ENCODE results near the gene SRGAP2B.
"Not testable (repeated sequence)": the region's sequence is repeated elsewhere in the genome, so short reads cannot be mapped to it uniquely, and the experiment has no call there.

SRGAP2B gene

DNA sequence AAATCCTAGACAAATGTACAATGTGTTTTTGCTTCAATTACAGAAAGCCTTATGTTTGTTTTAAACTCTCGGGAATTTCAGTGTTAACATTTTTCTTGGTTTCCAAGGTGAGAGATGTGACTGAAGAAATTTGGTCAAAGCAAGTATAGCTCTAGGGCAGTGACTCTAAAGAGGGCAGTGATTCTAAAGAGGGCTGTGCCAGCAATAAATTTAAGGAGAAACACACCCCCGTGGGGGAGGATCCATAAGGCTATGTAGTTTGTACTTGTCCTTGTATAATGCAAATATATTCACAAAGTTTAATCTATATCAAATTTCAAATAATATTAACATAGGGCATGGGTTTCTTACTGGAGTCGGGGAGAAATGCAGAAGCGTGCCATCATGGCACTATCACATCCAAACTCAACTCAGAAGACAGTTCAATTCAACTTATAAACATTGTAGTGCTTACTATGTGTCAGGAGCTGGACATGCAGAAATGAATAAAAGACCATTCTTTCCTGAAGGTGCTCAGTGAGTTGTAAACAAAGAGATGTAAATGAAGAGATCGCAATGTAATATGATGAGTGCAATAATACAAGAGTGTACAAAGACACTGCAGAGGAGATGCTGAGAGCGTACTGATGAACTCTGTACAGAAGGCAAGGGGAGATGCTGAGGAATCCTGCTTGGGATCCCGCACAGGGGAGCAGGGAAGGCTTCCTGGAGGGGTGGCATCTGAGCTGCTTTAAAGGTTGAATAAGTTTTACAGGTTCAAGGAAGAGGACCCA, 12.5 kb downstream of the SRGAP2B start:
- DNase-seq: not testable (repeated sequence)

- DNase-seq: not testable (repeated sequence)
These were observed 14.9 kb downstream of the SRGAP2B start for GRCh38 chr1:145080193-145080592.

DNA sequence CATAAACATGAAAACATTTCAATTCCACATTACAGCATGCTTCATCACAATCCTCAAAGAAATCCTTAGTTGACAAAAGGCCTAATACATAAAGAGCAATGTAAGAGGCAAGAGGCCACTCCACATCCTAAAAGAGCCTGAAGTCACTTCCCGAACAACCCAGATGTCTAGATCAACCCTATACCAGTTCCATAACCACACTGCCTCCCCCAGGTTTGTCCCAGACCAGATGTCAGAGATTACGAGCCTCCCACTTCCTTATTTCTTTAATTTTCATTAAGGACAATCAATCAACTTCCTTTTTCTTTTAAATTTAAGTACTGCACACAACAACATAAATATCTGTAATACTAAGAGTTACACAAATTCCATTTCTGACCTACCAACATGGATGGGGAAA, 15.4 kb downstream of the SRGAP2B start:
- not testable (repeated sequence) for DNase-seq

- DNase-seq: not testable (repeated sequence)
These were observed 16.2 kb downstream of the SRGAP2B start for GRCh38 chr1:145078787-145079370.

GRCh38 chr1:145077872-145078786, 17.0 kb downstream of the SRGAP2B start:
- not testable (repeated sequence) for DNase-seq

DNA sequence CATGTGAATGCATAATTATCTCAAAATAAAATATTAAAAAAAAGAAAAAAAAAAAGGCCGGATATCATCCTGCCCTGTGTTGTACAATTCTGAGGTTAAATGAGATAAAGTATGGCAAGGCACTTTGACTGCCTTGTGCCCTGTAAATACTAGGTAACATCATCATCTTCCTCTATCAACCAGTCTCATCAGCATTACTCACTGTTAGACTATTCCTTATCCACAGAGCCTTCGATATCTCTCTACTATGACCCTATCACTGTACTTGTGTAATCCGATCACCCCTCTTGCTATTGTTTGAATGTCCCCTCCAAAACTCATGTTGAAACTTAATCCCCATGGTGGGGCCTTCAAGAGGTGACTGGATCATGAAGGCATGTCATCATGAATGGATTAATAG, 18.3 kb downstream of the SRGAP2B start:
- not testable (repeated sequence) for DNase-seq

- DNase-seq: not testable (repeated sequence)
These were observed 21.0 kb downstream of the SRGAP2B start for GRCh38 chr1:145074021-145074559.

DNA sequence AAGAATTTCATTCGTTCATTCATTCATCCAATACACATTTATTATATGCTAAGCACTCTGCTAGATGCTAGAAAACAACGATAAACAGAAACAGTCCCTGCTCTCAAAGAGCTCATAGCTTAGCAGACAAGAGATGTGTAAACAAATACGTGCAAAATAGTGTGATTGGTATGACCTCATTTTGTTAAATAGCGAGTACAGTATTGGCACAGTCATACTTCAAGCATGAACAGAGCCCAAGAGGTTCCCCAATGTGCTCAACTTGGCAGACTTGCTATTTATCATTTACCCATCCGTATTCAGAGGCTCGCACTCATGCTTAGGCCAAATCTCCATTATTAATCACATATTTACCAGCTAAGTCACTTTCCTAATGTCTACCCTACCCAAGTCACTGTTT, 23.6 kb downstream of the SRGAP2B start:
- not testable (repeated sequence) for DNase-seq

DNA sequence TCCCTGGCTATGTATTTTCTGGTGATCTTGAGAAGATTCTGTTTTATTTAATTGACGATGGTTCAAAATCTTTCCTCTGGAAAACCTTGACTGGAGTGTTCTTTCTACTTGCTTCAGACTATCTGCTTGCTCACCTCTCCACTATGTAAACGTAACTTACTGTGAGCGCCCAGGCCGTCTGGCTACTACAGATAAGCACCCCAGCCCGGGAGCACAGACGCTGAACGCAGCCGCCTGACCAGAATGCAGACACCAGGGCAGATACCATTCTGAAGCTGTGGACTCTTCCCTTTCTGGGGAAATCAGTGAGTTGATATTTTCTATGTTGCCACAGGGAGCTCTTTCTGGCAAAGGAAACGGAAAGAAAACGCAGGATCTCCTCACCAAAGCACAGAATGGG, 28.6 kb downstream of the SRGAP2B start:
- DNase-seq: not testable (repeated sequence)

- not testable (repeated sequence) for DNase-seq
These were observed 29.8 kb downstream of the SRGAP2B start for GRCh38 chr1:145065194-145065826.

- not testable (repeated sequence) for DNase-seq
These were observed 31.0 kb downstream of the SRGAP2B start for GRCh38 chr1:145063941-145064648.

- DNase-seq: not testable (repeated sequence)
These were observed 31.8 kb downstream of the SRGAP2B start for GRCh38 chr1:145063285-145063684.

GRCh38 chr1:145058184-145058583, 36.9 kb downstream of the SRGAP2B start:
- not testable (repeated sequence) for DNase-seq

GRCh38 chr1:145055217-145055760, 39.8 kb downstream of the SRGAP2B start:
- not testable (repeated sequence) for DNase-seq

DNA sequence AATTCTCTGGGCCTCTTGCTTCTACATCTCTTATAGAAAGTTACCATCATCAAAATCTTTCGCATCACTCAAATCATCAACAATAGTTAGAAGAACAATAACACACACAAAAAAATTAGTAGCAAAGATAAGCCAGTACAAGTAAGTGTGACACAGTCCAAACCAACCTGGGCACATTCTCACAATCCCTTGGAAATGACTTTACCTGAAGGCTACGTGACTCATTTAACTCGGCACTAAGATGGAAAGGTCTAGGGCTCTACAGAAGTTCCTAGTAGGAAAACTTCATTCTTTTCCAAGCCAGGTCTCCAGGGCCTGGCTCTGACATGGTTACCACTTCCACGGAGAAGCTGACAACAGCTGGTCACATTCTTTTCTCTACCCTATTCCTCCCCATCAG, 41.7 kb downstream of the SRGAP2B start:
- not testable (repeated sequence) for DNase-seq

DNA sequence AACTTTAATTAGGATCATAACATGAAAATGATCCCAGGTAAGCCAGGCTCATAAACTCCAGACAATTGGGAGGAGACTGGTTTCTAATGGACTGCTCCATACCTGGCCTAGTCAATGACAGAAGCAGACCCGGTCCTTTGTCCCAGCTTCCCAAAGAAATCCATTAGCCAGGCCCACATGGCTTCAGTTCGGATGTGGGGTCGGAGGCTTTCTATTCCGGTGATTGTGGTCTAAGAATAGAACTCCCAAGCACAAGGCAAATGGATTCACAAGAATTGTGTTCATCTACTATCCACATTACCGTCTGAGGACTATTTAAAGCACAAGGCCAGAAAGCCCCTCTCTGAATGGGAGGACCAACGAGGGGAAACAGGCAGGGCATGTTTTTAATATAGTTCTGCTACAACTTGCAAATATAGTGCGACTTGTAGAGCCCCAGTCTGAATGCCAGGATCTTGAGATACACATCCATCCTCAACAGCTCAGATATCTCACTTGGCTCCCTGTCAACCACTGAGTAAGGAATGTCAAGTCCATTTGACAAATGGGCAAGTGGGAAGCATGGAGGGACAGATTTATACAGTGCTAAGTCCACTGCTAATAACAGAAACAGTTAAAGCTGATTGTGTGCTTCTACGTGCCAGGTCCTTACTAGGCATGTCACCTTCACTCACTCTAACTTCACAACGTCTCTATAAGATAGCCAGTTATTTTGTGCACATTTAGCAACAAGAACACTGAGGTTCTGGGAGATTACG, 42.9 kb downstream of the SRGAP2B start:
- not testable (repeated sequence) for DNase-seq

GRCh38 chr1:145048181-145048856, 46.8 kb downstream of the SRGAP2B start:
- DNase-seq: not testable (repeated sequence)

- not testable (repeated sequence) for DNase-seq
These were observed 47.6 kb downstream of the SRGAP2B start for GRCh38 chr1:145047553-145047952.

GRCh38 chr1:145045571-145046273, 49.4 kb downstream of the SRGAP2B start:
- not testable (repeated sequence) for DNase-seq
